Lower lobe of right lung (tissue), 2 donors: Measurements from ENCODE around the gene COPA. TPM values are rescaled to one million over a fixed set of nuclear protein-coding genes. Genes with fewer than 3 reads are reported as not detected.
A peak's percentile ranks its signal among the peaks of the same experiment; 100 is the strongest.
"Not testable (repeated sequence)": the region's sequence is repeated elsewhere in the genome, so short reads cannot be mapped to it uniquely, and the experiment has no call there.

Experiments
- ATAC-seq, 2 donors: fragments of 200-7000 bp; cut with Tn5 transposase; one replicate each; pipeline ENCODE4 v1.9.1; 2020 to 2022; ENCODE audit warnings: mild to moderate bottlenecking in 2 of 2, moderate library complexity in 2 of 2
- DNase-seq: peaks from one replicate; pipeline ENCODE4 v3.0.0-alpha.2; 2020
- H3K27ac ChIP-seq: fragments of 200-600 bp; one replicate; pipeline ENCODE4 v1.8.0; 2022
- H3K27me3 ChIP-seq: fragments of 200-600 bp; one replicate; pipeline ENCODE4 v1.8.0; 2022; ENCODE audit warnings: low read depth
- H3K36me3 ChIP-seq: fragments of 200-600 bp; one replicate; pipeline ENCODE4 v1.8.0; 2022; ENCODE audit warnings: mild to moderate bottlenecking
- H3K4me1 ChIP-seq: fragments of 200-600 bp; one replicate; pipeline ENCODE4 v1.8.0; 2022
- H3K4me3 ChIP-seq: fragments of 200-600 bp; one replicate; pipeline ENCODE4 v1.8.0; 2022; ENCODE audit warnings: mild to moderate bottlenecking
- H3K9me3 ChIP-seq: fragments of 200-600 bp; one replicate; pipeline ENCODE4 v1.8.0; 2022
- CTCF ChIP-seq: fragments of 200-600 bp; IDR thresholded peaks from one replicate; pipeline ENCODE4 v1.8.0; 2022; ENCODE audit warnings: antibody characterized with exemption, mild to moderate bottlenecking
- intact Hi-C: fragments of 100-400 bp; cut with DNase I; formaldehyde crosslinking; loops from one replicate; pipeline ENCODE4 v1.11.0; 2022
- long read RNA-seq: library from polyadenylated mRNA; unstranded; transcript quantifications from one replicate; pipeline ENCODE4 v2.0.0, GENCODE V29; 2021
- total RNA-seq: library from RNA; stranded (reverse); fragmentation: NEBNext Ultra II Directional; extraction: Animal tissue kit (Norgen Biotek cat#: 25700); gene quantifications from one replicate; pipeline ENCODE4 v1.2.1, GENCODE V29; 2021
- donor health status: DM: no; HTN: yes; CAD: no; lungs with severe emphysema.

The COPA gene
- total RNA-seq, result 136 TPM
- long read RNA-seq, full-length matches to known transcripts, result 103 of 166 reads
- long read RNA-seq, partial matches to known transcripts, result 50 of 166 reads
- long read RNA-seq, other reads (novel, unspliced or antisense), result 13 of 166 reads

DNA sequence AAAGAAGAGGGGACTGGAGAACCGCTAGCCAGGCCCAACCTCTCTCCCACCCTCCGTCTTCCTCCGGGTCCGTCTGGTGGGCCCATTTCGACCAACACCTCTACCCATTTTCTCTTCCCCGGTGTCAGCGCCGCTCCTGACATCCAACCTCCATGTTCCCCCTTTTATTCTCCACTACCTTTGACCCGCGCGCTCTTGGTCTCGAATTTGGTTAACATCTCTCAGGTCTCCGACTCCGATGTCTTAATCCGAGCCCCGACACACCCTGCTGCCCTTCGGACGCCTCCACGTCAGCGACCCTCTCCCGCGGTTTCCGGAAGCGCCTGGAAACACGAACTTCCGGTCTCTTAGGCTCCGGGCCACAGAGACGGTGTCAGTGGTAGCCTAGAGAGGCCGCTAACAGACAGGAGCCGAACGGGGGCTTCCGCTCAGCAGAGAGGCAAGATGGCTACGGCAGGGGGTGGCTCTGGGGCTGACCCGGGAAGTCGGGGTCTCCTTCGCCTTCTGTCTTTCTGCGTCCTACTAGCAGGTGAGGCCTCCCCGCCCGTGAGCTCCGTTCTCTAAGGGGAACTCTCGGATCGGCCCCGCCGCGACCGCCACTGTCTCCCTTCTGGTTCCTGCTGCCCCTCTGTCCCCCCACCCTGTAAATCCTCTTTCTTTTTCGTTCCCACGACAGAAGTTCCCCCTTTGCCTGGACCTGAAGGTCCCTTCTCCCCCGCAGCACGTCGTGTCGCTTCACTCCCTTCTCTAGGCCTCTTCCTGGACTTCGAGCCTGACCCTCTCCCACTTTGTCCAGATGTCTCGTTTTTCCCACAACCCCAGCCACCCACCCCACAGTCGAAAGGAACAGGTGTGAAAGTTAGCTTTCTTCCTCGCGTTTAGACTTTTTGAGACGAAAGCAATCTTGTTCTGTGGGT, at the start of gene COPA, which contains the start of gene NCSTN:
Gene COPA, minus strand, starts transcription at position 298 of the 917 bp plus-strand sequence. Its CDS starts 80 bp downstream, at position 218.
Gene NCSTN, plus strand, starts transcription at position 431 of the 917 bp plus-strand sequence. Its CDS starts 14 bp downstream, at position 445.
- Histone ChIP-seq H3K4me3 (peak within 1 kb of the TSS; percentile 88), H3K4me1 (peaks cover 51% of the 10 kb centered on the region), H3K27me3 (no peaks in the 10 kb centered on the region), H3K36me3 (peaks cover 48% of the 10 kb centered on the region), H3K27ac (peak within 1 kb of the TSS; percentile 94), H3K9me3 (no peaks in the 10 kb centered on the region)
- peak; percentile 95 for DNase-seq
- peak; percentile 98 for ATAC-seq
- TF ChIP-seq CTCF, result no peak
- intact Hi-C loops, result no loop called here

- H3K27ac ChIP-seq, H3K4me3 ChIP-seq, ATAC-seq, H3K36me3 ChIP-seq, H3K27me3 ChIP-seq, H3K4me1 ChIP-seq, intact Hi-C loops, DNase-seq, H3K9me3 ChIP-seq: not testable (repeated sequence)
Observed at GRCh38 chr1:160388406-160388805, 45.4 kb upstream of the COPA start.

- ATAC-seq, DNase-seq, intact Hi-C loops: not testable (repeated sequence)
Observed at GRCh38 chr1:160384812-160385211, 41.8 kb upstream of the COPA start.

DNA sequence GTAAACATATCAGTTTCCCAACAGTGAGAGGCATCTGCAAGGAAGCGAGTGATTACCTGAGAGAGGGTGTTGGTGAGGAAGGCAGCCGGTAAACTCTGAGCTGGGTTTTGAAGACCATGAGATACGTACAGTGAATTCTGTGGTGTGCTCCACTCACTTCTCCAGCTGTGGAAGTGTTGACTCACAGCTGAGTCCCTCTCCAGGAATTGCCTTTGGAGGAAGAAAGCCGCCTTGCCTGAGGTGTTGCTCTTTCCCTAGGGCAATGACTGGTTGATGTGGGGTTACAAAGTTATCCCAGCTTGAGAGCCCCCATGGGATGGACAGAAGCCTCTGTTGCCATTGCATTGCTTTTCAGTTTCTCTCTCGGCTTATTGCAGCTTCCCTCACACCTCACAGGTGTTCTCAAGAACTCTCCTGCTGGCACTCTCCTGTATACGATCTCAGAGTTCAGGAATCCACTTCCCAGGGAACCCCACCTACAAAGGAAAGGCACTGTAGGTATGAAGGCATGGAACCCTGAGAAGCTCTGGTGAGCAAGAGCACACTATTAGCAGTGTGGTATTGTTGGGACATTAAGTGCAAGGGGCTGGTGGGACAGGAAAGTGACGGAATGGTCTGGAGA, 34.6 kb upstream of the COPA start:
- intact Hi-C loops, result no loop called here
- Histone ChIP-seq H3K9me3 (no peaks in the 10 kb centered on the region), H3K27ac (no peak overlapping the region), H3K27me3 (no peaks in the 10 kb centered on the region), H3K4me3 (no peak overlapping the region), H3K36me3 (no peaks in the 10 kb centered on the region), H3K4me1 (peaks cover 19% of the 10 kb centered on the region)
- peak; percentile 59 to 67 for ATAC-seq
- no peak for DNase-seq
- no peak for TF ChIP-seq CTCF

More at GRCh38 chr1:160384812-160385211, 41.8 kb upstream of the COPA start:
- not testable (repeated sequence) for H3K9me3 ChIP-seq, H3K4me1 ChIP-seq, H3K27ac ChIP-seq, H3K27me3 ChIP-seq, H3K36me3 ChIP-seq, H3K4me3 ChIP-seq

DNA sequence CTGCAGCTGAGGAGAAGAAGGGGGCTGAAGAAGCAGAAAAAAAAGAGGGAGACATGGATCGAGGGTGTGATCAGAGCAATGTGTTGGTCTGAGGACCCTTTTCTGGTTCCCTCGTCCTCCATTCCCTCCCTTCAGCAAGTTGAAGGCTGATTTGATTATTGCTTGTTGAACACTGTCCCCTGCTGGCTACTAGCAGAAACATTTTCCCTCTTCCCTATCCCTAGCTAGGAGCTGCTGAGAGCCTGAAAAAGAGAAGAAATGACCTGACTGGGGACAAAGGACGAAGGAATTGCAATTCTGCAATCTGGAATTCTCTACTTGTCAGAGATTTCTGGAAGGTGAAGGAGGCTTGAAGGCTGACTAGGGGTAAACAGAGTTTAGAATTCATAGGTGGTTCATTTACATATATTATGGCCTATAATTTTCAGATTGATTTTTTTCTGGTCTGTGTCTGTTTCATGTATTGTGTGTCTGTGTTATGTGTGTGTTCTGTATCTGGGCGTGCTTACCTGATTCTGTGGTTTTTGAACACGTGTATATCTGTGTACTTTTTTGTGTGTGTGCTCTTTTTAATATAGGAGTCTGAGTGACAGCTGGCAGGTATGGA, 33.6 kb upstream of the COPA start:
- no peaks in the 10 kb centered on the region for H3K36me3 ChIP-seq
- no peak for DNase-seq
- TF ChIP-seq CTCF, result peak; percentile 84
- H3K4me3 ChIP-seq, result no peak overlapping the region
- ATAC-seq, result peak; percentile 79 to 85
- no peak overlapping the region for H3K27ac ChIP-seq
- H3K27me3 ChIP-seq, result peaks cover 4% of the 10 kb centered on the region
- peaks cover 19% of the 10 kb centered on the region for H3K4me1 ChIP-seq
- intact Hi-C loops, result no loop called here
- no peaks in the 10 kb centered on the region for H3K9me3 ChIP-seq

GRCh38 chr1:160375788-160376524, 32.9 kb upstream of the COPA start:
- Histone ChIP-seq H3K4me3 (peak overlapping the region; percentile 8), H3K27ac (peak overlapping the region; percentile 18), H3K4me1 (peaks cover 19% of the 10 kb centered on the region), H3K36me3 (no peaks in the 10 kb centered on the region), H3K27me3 (peaks cover 11% of the 10 kb centered on the region), H3K9me3 (no peaks in the 10 kb centered on the region)
- DNase-seq (no peak), ATAC-seq (peak; percentile 12 to 40)
- TF ChIP-seq CTCF, result no peak
- intact Hi-C loops, result no loop called here
